ENCODE data around the gene GRAMD4.
"Not testable (repeated sequence)": the region's sequence is repeated elsewhere in the genome, so short reads cannot be mapped to it uniquely, and the experiment has no call there.

Gene GRAMD4

DNA sequence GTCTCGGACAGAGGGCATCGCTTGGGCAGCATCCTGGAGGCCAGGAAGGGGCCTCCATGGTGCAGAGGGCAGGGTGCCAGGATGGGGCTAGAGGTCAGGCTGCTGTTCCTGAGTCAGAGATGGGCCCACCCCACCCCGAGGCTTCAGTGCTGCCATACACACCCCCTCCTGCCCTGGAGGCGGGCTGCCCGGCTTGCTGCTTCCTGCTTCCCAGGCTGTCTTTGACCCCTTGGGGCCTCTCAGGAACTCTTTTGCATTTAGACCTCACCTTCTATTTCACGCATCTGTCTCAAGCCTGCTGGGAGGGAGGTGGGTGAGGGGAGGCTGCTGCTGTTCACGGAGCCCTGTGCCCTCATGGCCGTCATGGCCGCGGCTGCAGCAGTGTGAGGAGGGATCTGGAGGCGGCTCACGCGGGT lies 6.6 kb upstream of the GRAMD4 start:
- H3K4me3 ChIP-seq (ENCODE audit: low read depth, low read length): no peak overlapping the region
- no peak for DNase-seq (ENCODE audit: low read depth)

DNA sequence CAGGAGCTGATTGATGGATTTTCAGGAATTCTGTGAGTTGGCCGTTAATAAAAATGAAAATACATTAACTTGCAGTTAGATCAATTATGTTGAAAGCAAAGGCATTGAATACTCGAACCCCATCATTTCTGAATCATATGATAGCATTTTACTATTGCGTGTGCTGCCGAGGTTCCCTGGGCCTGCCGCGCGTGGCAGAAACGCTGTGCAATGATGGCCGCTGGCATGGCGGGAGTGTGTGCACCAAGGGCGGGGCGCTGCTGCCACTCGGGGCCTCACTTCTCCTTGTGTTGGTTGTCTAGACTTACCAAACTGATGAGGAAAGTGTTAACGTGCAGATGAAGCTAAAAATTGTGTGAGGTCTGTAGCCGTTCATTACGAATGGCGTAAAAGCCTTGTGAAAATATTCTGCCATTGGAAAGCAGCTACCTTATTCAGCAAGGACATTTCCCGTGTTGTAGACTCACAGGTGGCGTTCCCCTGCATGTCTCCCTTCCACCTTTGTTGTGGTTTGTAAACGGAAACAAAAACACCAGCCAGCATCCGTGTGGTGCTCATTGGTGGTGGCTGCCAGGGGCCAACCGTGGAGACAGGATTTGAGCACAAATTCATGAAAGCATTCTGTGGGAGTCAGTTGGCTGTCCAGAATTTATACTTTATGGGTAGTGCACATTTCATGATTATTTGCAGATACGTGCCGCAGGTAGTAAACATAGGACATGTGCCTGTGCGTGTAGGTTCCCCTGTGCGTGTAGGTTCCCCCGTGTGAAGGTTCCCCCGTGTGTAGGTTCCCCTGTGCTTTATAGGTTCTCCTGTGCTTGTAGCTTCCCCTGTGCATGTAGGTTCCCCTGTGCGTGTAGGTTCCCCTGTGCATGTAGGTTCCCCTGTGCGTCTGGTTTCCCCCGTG lies 5.9 kb upstream of the GRAMD4 start:
- no peak overlapping the region for H3K4me3 ChIP-seq (ENCODE audit: low read depth, low read length)
- DNase-seq (ENCODE audit: low read depth): no peak

DNA sequence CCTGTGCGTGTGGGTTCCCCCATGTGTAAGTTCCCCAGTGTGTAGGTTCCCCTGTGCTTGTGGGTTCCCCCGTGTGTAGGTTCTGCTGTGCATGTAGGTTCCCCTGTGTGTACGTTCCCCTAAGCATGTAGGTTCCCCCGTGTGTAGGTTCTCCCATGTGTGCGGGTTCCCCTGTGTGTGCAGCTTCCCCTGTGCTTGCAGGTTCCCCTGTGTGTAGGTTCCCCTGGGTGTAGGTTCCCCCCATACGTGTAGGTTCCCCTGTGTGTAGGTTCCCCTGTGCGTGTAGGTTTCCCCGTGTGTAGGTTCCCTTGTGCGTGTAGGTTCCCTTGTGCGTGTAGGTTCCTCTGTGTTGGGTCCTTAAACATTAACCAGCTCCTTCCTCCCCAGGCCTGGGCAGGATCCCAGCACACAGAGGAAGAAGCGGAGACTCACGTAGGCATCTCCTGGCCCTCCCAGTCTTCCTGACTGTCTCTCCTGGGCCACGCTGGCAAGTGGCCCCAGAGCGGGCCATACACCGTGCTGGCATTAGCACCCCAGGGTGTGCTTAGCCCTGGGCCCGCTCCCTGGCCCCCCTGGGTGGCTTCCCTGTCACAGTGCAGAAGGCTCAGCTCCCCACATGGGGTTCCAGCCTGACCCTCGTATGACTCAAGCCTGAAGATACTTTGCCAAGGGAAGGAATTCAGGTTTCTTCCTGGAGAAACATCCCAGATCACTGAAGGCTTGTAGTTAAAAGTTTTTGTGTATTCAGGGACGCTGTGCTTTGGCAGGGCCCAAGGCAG lies 2.8 kb upstream of the GRAMD4 start:
- no peak for DNase-seq (ENCODE audit: low read depth)
- no peak overlapping the region for H3K4me3 ChIP-seq (ENCODE audit: low read depth, low read length)

DNA sequence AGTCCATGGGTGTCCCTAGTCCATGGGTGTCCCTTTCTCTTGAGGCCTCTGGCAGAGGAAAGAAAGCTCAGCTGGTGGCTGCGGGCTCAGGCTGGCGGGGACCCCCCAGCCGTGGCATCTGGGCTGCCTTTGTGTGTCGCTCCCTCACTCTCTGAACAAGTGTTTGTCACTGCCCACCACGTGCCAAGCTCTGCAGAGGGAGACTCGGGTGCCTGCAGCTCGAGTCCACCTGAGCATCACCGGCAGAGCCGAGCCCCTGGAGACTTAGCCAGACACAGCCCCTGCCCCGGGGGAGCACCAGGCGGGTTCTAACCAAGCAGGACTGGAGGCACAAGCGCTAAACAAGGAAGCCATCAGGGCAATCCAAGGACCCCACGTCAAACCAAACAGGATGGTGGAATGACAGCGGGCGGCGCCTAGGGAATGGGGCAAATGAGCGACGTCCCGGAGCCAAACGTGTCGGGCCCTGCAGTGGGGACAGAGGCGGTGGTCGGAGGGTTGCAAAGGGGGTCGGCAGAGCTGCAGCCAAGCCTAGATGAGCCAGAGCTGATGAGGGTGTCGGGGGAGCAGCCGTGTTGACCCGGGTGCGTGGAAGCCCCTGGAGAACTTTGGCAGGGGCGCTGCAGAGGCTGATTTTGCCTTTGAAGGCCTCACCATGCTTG lies 2.1 kb upstream of the GRAMD4 start:
- H3K4me3 ChIP-seq (ENCODE audit: low read depth, low read length): no peak overlapping the region
- no peak for DNase-seq (ENCODE audit: low read depth)

DNA sequence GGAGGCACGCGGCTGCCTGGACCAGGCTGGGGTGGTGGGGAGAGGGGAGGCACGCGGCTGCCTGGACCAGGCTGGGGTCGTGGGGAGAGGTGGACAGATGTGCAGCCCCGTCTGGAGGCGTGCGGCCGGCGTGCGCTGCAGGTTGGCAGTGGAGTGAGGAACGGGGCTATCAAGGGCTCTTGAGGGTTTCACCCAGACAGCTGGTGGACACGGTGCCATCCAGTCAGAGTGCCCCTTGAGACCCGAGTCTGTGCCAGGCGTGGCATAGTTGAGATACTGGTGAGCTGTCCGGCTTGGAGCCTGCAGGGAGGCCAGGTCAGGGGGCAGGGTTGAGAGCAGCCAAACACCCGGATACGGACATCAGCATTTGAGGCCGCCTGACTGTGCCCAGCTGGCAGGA lies 1.5 kb upstream of the GRAMD4 start:
- no peak overlapping the region for H3K4me3 ChIP-seq (ENCODE audit: low read depth, low read length)
- no peak for DNase-seq (ENCODE audit: low read depth)

DNA sequence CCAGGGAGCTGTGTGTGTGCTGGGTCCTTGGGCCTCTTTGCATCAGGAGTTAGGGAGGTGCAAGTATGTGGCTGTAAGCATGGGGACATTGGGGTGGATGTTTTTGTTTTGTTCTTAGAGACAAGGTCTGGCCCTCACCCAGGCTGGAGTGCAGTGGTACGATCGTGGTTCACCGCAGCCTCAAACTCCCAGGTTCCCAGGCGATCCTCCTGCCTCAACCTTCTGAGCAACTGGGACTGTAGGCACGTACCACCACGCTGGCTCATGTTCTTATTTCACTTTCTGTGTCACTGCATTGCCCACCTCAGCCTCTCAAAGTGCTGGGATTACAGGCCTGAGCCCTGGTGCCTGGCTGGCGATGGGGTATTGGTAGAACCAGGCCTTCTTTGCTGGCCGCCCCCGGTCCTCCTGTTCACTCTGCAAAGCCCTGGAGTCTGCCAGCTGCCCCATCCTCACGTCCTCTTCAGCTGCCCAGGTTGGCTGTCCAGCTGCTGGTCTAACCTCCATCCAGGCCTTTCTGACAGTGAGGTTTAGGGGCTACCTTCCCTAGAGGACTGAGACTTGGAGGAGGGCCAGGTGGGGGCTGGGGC lies 851 bp upstream of the GRAMD4 start:
- H3K4me3 ChIP-seq (ENCODE audit: low read depth, low read length): no peak overlapping the region
- DNase-seq (ENCODE audit: low read depth): no peak

DNA sequence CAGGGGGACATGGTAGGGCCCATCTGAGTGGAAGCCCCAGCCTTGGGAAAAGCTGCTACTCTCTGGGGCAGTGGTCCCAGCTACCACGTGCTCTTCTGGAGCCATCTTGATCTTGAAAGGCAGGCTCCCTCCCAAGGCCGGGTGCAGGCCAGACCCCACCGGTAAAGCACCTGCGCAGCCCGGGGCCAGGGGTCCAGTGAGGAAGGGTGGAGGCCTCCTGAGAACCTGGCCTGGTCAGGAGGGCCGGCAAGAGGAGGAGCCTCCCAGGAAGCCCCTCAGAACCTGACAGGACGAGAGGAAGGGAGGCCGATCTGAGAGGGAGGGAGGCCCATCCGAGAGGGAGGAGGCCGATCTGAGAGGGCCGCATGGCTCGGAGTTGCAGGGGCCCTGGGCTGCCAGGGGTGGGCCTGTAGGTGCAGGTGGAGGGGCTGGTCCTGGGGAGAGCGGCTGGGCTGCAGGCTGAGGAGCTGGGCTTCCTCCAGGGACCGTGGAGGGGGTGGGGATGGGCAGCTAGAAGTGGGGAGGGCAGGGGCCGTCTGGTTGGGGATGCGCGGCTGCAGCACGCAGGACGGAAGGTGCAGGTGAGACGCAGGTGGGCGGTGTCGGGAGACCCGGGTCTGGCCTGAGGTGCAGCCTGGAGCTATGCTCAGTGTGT lies 529 bp downstream of the GRAMD4 start:
- no peak overlapping the region for H3K4me3 ChIP-seq (ENCODE audit: low read depth, low read length)

DNA sequence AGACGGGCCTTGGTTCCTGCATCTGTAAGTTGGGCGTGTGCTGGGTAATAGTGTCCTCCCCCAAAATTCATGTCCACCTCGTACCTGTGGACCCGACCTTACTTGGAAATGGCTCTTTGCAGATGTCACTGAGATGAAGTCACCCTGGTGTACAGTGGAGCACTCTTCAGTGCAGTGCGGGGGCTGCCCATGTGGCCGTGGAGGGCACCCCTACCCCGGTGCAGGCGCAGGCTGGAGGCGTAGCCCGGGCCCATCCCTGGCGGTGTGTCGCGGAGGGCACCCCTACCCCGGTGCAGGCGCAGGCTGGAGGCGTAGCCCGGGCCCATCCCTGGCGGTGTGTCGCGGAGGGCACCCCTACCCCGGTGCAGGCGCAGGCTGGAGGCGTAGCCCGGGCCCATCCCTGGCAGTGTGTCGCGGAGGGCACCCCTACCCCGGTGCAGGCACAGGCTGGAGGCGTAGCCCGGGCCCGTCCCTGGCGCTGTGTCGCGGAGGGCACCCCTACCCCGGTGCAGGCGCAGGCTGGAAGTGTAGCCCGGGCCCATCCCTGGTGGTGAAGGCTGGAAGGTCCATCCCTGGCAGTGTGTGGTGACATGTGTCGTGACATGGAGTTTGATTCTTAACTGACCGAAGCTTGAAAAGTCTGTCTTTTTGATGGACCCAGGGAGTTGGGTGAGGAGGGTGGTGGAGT lies 1.2 kb downstream of the GRAMD4 start:
- not testable (repeated sequence) for H3K4me3 ChIP-seq (ENCODE audit: low read depth, low read length); DNase-seq (ENCODE audit: low read depth)

More for the DNA sequence above, 529 bp downstream of the GRAMD4 start:
- DNase-seq (ENCODE audit: low read depth): no peak

DNA sequence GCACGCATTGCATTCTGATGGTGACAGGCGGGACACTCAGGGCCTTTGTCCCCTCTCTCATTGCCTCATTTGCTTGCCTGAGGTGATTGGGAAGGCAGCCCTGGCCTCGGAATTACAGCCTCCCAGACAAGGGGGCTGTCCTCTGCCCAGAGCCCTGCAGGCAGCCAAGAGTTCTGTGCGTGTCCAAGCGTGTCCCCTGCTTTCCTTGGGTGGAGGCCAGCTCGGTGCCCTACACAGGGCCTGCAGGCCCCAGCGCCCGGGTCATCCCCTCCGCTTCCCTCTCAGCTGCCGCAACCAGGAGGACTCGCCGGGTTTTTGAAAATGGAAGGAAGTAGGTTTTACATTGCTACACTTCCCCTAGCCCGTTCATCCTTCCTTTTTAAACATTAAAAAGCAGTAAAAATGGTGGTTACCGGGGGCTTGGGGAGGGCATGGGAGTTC lies 1.9 kb downstream of the GRAMD4 start:
- no peak overlapping the region for H3K4me3 ChIP-seq (ENCODE audit: low read depth, low read length)
- DNase-seq (ENCODE audit: low read depth): no peak

DNA sequence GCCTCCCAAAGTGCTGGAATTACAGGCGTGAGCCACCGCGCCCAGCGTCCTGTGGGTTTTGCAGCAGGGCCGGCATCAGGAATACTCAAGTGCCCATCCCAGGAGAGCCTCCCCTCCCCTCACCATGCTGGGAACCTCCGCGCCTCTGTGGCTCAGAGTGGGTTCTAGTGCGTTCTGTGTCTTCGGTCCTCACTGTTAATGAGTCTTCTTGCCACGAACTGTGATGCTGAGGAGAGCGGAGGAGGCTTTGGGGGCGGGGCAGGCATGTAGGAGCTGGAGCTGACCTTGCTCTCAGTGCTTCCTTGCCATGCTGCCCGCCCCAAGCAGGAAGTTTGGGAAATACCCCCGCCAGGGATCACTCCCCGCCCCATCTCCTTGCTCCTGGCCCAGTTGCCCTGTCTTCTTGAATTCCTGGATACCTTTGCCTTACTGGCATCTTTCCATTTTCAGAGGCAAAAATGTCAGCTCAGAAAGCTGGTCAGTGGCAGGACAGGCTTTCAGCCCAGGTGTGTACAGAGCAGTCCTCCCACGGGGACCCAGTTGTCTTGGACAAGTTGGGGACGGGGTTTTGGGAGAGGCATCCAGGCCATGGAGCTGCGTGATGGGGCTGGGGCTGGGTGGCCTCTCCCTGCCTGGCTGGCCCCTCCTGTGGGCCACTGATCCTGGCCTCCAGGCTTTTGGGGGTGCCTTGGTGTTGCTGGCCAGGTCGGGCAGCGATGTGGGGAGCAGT lies 5.1 kb downstream of the GRAMD4 start:
- no peak overlapping the region for H3K4me3 ChIP-seq (ENCODE audit: low read depth, low read length)
- DNase-seq (ENCODE audit: low read depth): no peak

DNA sequence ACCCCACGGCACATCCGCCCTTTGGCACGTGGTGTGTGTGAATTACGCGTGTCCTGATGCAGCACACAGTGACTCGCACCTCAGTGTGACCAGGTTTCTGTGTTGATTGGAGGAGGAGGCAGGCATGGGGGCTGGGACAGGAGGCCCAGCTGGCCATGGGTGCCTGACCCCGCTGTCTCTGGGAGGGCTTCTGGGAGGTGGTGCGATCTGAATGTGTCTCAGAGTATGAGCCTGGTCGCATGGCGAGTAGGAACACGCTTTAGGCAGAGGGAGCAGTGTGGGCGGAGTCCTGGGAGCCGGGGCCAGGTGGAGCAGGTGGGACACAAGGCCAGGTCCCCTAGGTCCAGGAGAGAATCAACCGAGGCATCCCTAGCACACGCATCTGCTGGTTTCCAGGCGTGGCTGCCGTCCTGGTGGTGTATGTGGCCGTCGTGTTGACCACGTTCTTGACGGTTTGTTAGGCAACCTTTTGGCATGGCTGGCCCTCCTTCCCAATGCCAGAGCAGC lies 5.7 kb downstream of the GRAMD4 start:
- no peak overlapping the region for H3K4me3 ChIP-seq (ENCODE audit: low read depth, low read length)
- no peak for DNase-seq (ENCODE audit: low read depth)

DNA sequence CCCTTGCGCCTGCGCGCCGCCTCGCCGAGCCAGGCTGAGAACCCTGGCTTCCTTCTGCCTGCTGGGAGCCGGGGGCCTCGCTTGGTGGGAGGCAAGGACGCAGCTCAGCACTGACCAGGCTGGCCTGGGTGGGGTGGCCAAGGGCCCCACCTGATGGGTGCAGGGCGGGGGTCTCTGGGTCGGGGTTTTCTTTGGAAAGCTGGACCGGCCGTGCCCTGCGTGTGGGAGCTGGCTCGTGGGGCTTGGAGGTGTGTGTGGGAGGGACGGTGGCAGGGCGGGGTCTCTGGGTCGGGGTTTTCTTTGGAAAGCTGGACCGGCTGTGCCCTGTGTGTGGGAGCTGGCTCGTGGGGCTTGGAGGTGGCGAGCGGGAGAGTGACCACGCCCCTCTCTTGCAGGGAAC lies 6.2 kb downstream of the GRAMD4 start:
- H3K4me3 ChIP-seq (ENCODE audit: low read depth, low read length): no peak overlapping the region
- no peak for DNase-seq (ENCODE audit: low read depth)

DNA sequence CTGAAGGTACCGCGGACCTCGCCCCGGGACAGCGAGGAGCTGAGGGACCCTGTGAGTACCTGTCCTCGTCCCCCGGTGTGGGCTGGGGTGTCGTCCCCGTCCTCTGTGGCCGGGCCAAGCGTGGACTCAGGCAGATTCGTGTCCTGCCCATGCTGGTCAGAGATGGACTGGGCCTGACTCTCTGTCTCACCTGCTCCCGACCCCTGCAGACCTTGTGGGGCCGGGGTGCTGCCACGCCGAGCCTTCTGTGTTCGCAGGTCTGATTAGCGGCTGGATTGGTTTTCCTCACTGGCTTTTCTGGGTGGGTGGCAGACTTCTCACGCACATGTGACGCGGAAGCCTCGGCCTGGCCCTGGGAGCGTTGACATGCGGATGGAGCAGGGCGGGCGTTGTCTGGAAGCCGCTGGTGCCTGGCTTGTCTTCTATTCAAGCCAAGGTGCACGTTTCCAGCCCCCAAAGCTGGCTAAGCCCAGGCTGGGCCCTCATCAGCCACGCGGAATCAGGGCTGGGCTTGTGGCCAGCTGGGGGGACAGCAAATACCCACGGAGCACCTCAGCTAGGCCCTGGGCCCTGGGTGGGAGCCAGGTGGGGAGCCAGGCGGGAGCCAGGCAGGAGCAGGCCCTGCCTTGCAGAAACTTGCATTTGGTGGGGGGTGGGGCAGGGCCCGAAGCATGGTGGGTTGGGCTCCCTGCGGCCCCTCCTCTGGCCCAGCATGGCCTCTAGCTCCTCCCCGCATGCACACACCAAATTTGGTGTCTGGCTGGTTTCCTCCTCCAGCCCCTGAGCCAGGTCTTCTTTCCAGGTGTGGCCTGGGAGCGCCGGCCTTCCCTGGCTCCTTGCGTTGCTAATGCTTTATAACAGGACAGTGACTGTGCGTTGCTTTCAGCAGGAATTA lies 7.0 kb downstream of the GRAMD4 start:
- no peak overlapping the region for H3K4me3 ChIP-seq (ENCODE audit: low read depth, low read length)
- DNase-seq (ENCODE audit: low read depth): no peak

DNA sequence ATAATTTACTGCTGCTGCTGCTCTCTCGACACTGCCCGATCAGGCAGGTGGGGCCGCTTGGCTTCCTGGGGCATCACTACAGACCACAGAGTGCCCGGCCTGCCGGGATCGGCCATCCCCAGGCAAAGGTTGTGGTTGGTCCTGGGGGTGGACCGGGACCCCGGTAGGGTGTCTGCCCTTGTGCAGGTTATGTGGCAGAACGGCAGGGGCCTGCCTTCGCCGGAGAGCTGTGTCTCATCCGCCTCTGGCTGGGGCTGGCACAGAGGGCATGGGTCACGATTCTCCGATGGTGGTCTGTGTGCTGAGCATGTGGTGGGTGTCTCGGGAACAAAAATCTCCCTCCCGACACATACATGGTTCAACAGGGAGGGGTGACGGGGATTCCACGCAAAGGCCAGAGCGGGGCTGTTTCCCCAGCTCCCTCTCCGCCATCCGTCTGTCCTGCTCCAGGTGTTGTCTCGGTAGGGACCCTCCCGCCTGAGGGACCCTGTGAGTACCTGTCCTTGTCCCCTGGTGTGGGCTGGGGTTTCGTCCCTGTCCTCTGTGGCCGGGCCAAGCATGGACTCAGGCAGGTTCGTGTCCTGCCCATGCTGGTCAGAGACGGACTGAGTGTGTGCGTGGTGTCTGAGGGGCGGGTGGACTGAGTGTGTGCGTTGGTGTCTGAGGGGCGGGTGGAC lies 7.8 kb downstream of the GRAMD4 start:
- DNase-seq (ENCODE audit: low read depth): no peak
- H3K4me3 ChIP-seq (ENCODE audit: low read depth, low read length): no peak overlapping the region

DNA sequence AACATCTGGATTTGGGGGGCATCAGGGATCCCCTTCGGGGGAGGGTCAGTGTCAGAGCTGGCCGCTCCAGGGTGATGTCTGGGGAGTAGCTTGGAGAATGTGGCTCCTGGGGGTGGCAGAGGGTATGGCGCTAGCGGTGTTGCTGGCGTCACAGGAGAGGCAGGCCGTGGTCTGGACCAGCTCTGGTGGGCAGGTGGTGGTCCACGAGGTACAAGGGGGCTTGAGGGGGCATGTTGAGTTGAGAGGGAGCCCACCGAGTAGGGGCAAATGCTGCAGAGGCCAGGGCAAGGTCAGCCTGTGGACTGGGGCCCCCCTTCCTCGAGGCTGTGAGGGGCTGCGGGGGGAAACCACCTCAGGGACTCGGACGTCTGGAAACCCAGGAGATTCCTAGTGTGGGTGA lies 8.6 kb downstream of the GRAMD4 start:
- H3K4me3 ChIP-seq (ENCODE audit: low read depth, low read length): no peak overlapping the region
- DNase-seq (ENCODE audit: low read depth): no peak

DNA sequence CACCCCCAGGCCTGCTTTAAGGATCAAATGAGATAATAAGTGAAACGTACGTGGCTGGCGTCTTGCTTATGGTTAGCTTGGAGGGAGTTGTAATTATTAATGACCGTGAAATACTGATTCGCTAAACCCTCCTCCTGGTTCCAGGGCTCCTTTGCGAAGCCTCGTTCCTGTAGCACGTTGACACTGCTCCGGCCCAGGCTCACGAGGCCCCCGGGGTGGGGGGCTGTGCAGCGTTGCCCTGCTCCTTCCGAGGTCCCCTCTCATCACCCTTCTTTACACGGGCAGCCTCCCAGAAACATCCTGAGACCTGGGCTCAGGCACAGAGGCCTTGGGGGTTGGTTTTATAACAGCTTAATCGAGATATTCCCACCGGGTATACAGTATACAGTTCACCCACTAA lies 9.1 kb downstream of the GRAMD4 start:
- no peak for DNase-seq (ENCODE audit: low read depth)
- H3K4me3 ChIP-seq (ENCODE audit: low read depth, low read length): no peak overlapping the region
